Adrenal gland (tissue), 12 donors: ENCODE results near the gene ACVR1. TPM values are rescaled to one million over a fixed set of nuclear protein-coding genes. Genes with fewer than 3 reads are reported as not detected.
A peak's percentile ranks its signal among the peaks of the same experiment; 100 is the strongest.

Experiments
- DNase-seq, 7 donors: peaks; one replicate each; pipeline ENCODE4 v3.0.0-alpha.2; 2019 to 2020
- H3K27ac ChIP-seq, 5 donors: fragments of 200-600 bp; sonication (generic) in 4 of 5; 1 replicate in 3 of 5; 2 replicates in 2 of 5; pipeline versions ENCODE4 v1.5.1 to v1.8.0; 2016 to 2020; ENCODE audit warnings: mild to moderate bottlenecking in 1 of 5
- H3K27me3 ChIP-seq: fragments of 200-600 bp; 2 replicates; pipeline ENCODE4 v1.8.0; 2021
- H3K36me3 ChIP-seq, 2 donors: fragments of 200-600 bp; replicated peaks in 1 of 2; 1 replicate in 1 of 2; 2 replicates in 1 of 2; pipeline versions ENCODE4 v1.5.1 to v1.8.0; 2018 to 2022
- H3K4me1 ChIP-seq, 2 donors: fragments of 200-600 bp; replicated peaks in 1 of 2; 1 replicate in 1 of 2; 2 replicates in 1 of 2; pipeline versions ENCODE4 v1.5.1 to v1.8.0; 2018 to 2021
- H3K4me3 ChIP-seq, 4 donors: fragments of 200-600 bp; sonication (generic) in 3 of 4; one replicate each; pipeline ENCODE4 v1.5.1; 2016 to 2018
- H3K9me3 ChIP-seq, 3 donors: fragments of 200-600 bp; sonication (generic) in 1 of 3; replicated peaks in 1 of 3; 1 replicate in 2 of 3; 2 replicates in 1 of 3; pipeline versions ENCODE4 v1.5.1 to v1.8.0; 2016 to 2021
- POLR2A ChIP-seq, 2 donors: fragments of 450-650 bp; IDR thresholded peaks; one replicate each; pipeline ENCODE4 v1.6.1; 2017; ENCODE audit warnings: antibody characterized with exemption in 2 of 2, mild to moderate bottlenecking in 2 of 2, moderate library complexity in 1 of 2
- WGBS, 4 donors: extraction: QIAGEN DNeasy Blood & Tissue Kit in 2 of 4; methylation state at CpG; one replicate each; pipeline versions ENCODE4 v1.1.5 to v1.1.7; 2013 to 2017; 5-methylcytosine and 5-hydroxymethylcytosine counted together
- intact Hi-C, 2 donors: fragments of 100-400 bp; cut with DNase I; formaldehyde crosslinking; loops; one replicate each; pipeline versions ENCODE4 v1.14.1 to v1.15.0; 2022 to 2023
- polyA plus RNA-seq, 3 donors: library from polyadenylated mRNA; stranded (reverse); fragments of 200-250 nt in 2 of 3; fragments of 350-450 nt in 1 of 3; fragmentation: Illumina TruSeq in 1 of 3; extraction: RNeasy Lipid Tissue Mini Kit (QIAGEN cat#74804) in 1 of 3; gene quantifications; one replicate each; pipeline ENCODE4 v1.2.3, GENCODE V29; 2013 to 2014
- total RNA-seq, 9 donors: library from RNA; depleted of rRNA in 4 of 9; stranded (reverse); fragments of >200 nt in 4 of 9; fragments of 120-200 nt in 1 of 9; fragmentation: NEBNext Ultra II Directional in 1 of 9; extraction: Animal tissue kit (Norgen Biotek cat#: 25700) in 1 of 9; gene quantifications; one replicate each; pipeline versions ENCODE4 v1.1.0 to v1.2.4, GENCODE V29; 2013 to 2023
- TF ChIP-seq, protein P1 (sequence below), 6 experiments: fragments of 450-650 bp in 4 of 6; fragments of 200-600 bp in 2 of 6; sonication (generic) in 1 of 6; IDR thresholded peaks; 1 replicate in 5 of 6; 2 replicates in 1 of 6; pipeline versions ENCODE4 v1.5.1 to v1.8.0; 2016 to 2021; ENCODE audit warnings: antibody characterized with exemption in 6 of 6, mild to moderate bottlenecking in 2 of 6, moderate library complexity in 1 of 6
- donor health status: healthy with polysubstance abuse.
- donor health status: Bipolar disorder and iron deficiency.
- donor health status: DM: yes; HTN: yes; CAD: no.
- donor health status: DM: no; HTN: no; CAD: no.
- donor health status: DM: no; HTN: no; CAD: no.
- donor health status: DM: yes; HTN: yes; CAD: no.

The ACVR1 gene
- total and polyA plus RNA-seq, 12 donors: 4.6 to 25.0 (median 16.0) TPM

DNA sequence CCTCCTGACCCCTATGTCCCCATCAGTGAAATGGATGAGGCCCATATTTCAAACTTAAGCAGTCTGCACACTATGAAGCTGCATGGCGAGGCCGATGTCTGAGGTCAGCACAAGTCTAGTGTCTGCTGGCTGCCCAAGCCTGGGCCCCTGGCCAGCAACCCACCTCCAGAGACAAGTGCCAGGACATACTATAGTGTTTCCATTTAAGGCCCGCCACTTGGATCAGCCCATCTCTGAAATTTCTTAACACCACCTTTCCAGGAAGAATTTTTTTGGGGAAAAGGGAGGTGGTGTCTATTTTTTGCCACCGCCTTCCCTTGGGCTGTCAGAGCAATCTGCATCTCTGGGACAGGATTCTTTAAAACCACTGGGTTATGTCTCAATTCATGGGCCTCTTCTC is 1.8 kb downstream of the ACVR1 start:
- WGBS, 4 donors: 55 to 74% (median 69%) methylated on average over 4 of the region's 4 CpGs
- DNase-seq: peak; percentile 16 to 67 (median 31)
- Histone ChIP-seq H3K36me3 (no peaks in the 10 kb centered on the region), H3K4me3 (peak overlapping the region in 1 of 4 donors; percentile 90), H3K27me3 (no peaks in the 10 kb centered on the region), H3K4me1 (peaks cover 16 to 23% of the 10 kb centered on the region in 2 donors), H3K9me3 (no peaks in the 10 kb centered on the region), H3K27ac (peak overlapping the region in 2 of 5 donors; percentile 96 to 98)
- TF ChIP-seq POLR2A (IDR thresholded peaks at IDR 0.05): no peak
- TF ChIP-seq, protein P1, sequence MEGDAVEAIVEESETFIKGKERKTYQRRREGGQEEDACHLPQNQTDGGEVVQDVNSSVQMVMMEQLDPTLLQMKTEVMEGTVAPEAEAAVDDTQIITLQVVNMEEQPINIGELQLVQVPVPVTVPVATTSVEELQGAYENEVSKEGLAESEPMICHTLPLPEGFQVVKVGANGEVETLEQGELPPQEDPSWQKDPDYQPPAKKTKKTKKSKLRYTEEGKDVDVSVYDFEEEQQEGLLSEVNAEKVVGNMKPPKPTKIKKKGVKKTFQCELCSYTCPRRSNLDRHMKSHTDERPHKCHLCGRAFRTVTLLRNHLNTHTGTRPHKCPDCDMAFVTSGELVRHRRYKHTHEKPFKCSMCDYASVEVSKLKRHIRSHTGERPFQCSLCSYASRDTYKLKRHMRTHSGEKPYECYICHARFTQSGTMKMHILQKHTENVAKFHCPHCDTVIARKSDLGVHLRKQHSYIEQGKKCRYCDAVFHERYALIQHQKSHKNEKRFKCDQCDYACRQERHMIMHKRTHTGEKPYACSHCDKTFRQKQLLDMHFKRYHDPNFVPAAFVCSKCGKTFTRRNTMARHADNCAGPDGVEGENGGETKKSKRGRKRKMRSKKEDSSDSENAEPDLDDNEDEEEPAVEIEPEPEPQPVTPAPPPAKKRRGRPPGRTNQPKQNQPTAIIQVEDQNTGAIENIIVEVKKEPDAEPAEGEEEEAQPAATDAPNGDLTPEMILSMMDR (IDR thresholded peaks at IDR 0.05): no peak
- intact Hi-C loops: loop anchor here (10.0 kb wide), 1 partner anchor 90 kb away; no protein-coding TSS in a partner anchor

DNA sequence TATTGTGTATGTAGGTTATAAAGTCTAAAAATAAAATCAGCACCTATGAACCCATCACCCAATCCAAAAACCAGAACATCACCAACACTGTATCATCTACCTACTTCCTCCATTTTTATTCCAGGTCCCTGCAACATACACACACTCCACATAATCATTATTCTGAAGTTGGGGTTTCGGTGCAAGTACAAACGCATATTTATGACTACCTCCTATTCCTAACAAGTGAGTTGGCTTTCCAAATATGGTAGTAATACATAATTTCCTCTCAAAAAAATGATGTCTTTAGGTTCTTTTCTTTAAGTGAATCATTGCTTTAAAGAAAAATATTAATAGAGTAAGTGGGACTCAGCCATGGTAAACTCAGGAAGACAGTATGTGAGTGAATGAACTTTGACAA is 3.3 kb downstream of the ACVR1 start:
- WGBS, 4 donors: 95 to 98% (median 97%) methylated on average over 2 of the region's 2 CpGs
- H3K4me3 ChIP-seq: no peak overlapping the region
- intact Hi-C loops: loop anchor here (10.0 kb wide), 1 partner anchor 88 kb away; no protein-coding TSS in a partner anchor
- no peaks in the 10 kb centered on the region for H3K27me3 ChIP-seq
- no peak overlapping the region for H3K27ac ChIP-seq
- DNase-seq: no peak
- peaks cover 16 to 23% of the 10 kb centered on the region in 2 donors for H3K4me1 ChIP-seq
- TF ChIP-seq, protein P1 (IDR thresholded peaks at IDR 0.05): no peak
- TF ChIP-seq POLR2A (IDR thresholded peaks at IDR 0.05): no peak
- H3K9me3 ChIP-seq: no peaks in the 10 kb centered on the region
- H3K36me3 ChIP-seq: no peaks in the 10 kb centered on the region

DNA sequence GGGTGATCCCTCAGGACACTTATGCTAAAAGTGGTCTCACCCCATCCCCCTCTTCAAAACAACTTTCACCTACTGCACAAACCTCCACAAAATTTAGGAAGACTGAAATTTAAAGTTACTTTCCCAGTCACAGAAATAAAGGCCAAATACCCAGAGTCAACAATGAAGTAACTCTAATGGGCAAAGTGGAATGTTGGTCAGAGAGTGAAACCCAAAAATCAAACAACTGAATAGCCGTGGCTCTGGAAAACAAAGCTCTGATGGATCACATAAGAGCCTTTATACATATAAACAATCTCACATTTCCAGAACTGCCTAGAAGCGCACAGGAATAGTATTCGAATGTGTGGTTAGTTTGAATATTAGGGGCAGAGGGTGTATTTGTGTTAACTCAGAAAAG is 4.7 kb downstream of the ACVR1 start:
- no peaks in the 10 kb centered on the region for H3K36me3 ChIP-seq
- no peak for TF ChIP-seq POLR2A (IDR thresholded peaks at IDR 0.05)
- TF ChIP-seq, protein P1 (IDR thresholded peaks at IDR 0.05): no peak
- no peaks in the 10 kb centered on the region for H3K9me3 ChIP-seq
- no peak for DNase-seq
- H3K4me1 ChIP-seq: peaks cover 13 to 26% of the 10 kb centered on the region in 2 donors
- no peak overlapping the region for H3K4me3 ChIP-seq
- no peaks in the 10 kb centered on the region for H3K27me3 ChIP-seq
- intact Hi-C loops: loop anchor here (10.0 kb wide), 1 partner anchor 87 kb away; no protein-coding TSS in a partner anchor
- 90 to 95% (median 94%) methylated on average over 3 of the region's 3 CpGs for WGBS, 4 donors
- H3K27ac ChIP-seq: no peak overlapping the region

DNA sequence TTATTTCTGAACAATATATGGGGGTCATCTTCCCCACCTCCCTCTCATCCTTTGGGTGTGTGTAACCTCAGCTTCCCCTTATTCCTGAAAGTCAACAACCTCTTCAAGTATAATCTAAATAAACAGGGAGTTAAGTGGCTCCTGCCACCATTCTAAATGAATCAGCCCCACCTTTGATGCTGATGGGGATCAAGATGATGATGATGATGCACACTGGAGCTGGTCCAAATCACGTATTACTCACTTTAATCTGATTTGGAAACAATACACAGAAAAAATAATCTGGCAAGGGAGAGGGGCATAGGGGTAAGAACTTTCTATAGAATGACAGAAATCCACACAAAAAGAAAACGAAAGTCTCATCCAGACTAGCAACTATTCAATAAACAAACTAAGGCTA is 7.1 kb downstream of the ACVR1 start:
- intact Hi-C loops: no loop called here
- no peaks in the 10 kb centered on the region for H3K36me3 ChIP-seq
- no peak overlapping the region for H3K4me3 ChIP-seq
- H3K27ac ChIP-seq: no peak overlapping the region
- no peaks in the 10 kb centered on the region for H3K27me3 ChIP-seq
- peaks cover 4 to 20% of the 10 kb centered on the region in 2 donors for H3K4me1 ChIP-seq
- 62 to 67% (median 63%) methylated on average over 2 of the region's 2 CpGs for WGBS, 4 donors
- H3K9me3 ChIP-seq: no peaks in the 10 kb centered on the region
- no peak for TF ChIP-seq POLR2A (IDR thresholded peaks at IDR 0.05)
- TF ChIP-seq, protein P1 (IDR thresholded peaks at IDR 0.05): no peak
- no peak for DNase-seq
